MCF 10A (cell line): ENCODE data around the gene WDR18. TPM values are rescaled to one million over a fixed set of nuclear protein-coding genes. Genes with fewer than 3 reads are reported as not detected.

Experiments used
- BruUV-seq: library from RNA; stranded (reverse); fragments of 400-500 nt; replicated peaks from 2 replicates; lab custom pipeline; 2021; lab: Mats Ljungman, UMichigan
- CTCF ChIA-PET: fragments of 300-600 bp; sonication (Branson Sonifier 250); formaldehyde crosslinking; extraction: SDS; loops from one replicate; lab custom pipeline; 2021; ENCODE audit warnings: antibody characterized with exemption, inconsistent platforms; lab: Yijun Ruan, JAX
- POLR2A ChIA-PET: fragments of 300-600, 350-650 bp; sonication (Branson Sonifier 250); formaldehyde crosslinking; extraction: SDS; loops from one replicate; lab custom pipeline; 2020; ENCODE audit warnings: antibody characterized with exemption, inconsistent platforms; lab: Yijun Ruan, JAX
- DNase-seq: peaks from one replicate; pipeline ENCODE4 v3.0.0-alpha.2; 2018; ENCODE audit not compliant: unreplicated experiment
- H3K27ac Mint-ChIP-seq: one replicate; pipeline ENCODE4 v1.8.0; 2022; ENCODE audit warnings: mild to moderate bottlenecking, low read depth, mixed read lengths; ENCODE audit not compliant: unreplicated experiment
- H3K27me3 Mint-ChIP-seq: one replicate; pipeline ENCODE4 v1.8.0; 2022; ENCODE audit warnings: mixed read lengths; ENCODE audit not compliant: insufficient read depth, unreplicated experiment
- H3K36me3 Mint-ChIP-seq: one replicate; pipeline ENCODE4 v1.8.0; 2022; ENCODE audit warnings: mild to moderate bottlenecking, moderate library complexity, mixed read lengths; ENCODE audit not compliant: insufficient read depth, unreplicated experiment
- H3K4me1 Mint-ChIP-seq: one replicate; pipeline ENCODE4 v1.8.0; 2022; ENCODE audit warnings: mixed read lengths; ENCODE audit not compliant: insufficient read depth, unreplicated experiment
- H3K4me3 Mint-ChIP-seq: one replicate; pipeline ENCODE4 v1.8.0; 2022; ENCODE audit warnings: mild to moderate bottlenecking, moderate library complexity, mixed read lengths; ENCODE audit not compliant: unreplicated experiment
- H3K9me3 Mint-ChIP-seq: one replicate; pipeline ENCODE4 v1.8.0; 2022; ENCODE audit warnings: mixed read lengths; ENCODE audit not compliant: unreplicated experiment
- intact Hi-C: fragments of 100-400 bp; cut with micrococcal nuclease; formaldehyde crosslinking; loops from 2 replicates; pipeline ENCODE4 v1.14.1; 2022
- total RNA-seq: library from RNA; stranded (reverse); gene quantifications from 2 replicates; pipeline ENCODE4 v1.2.3, GENCODE V29; 2022
- TF ChIP-seq, protein P1 (sequence below): fragments of 200-600 bp; IDR thresholded peaks from one replicate; pipeline ENCODE4 v1.8.0; 2022; ENCODE audit warnings: antibody characterized with exemption, mild to moderate bottlenecking; ENCODE audit not compliant: unreplicated experiment

The WDR18 gene
- total RNA-seq, 1 experiment from 2014 or later: 96.7 TPM

DNA sequence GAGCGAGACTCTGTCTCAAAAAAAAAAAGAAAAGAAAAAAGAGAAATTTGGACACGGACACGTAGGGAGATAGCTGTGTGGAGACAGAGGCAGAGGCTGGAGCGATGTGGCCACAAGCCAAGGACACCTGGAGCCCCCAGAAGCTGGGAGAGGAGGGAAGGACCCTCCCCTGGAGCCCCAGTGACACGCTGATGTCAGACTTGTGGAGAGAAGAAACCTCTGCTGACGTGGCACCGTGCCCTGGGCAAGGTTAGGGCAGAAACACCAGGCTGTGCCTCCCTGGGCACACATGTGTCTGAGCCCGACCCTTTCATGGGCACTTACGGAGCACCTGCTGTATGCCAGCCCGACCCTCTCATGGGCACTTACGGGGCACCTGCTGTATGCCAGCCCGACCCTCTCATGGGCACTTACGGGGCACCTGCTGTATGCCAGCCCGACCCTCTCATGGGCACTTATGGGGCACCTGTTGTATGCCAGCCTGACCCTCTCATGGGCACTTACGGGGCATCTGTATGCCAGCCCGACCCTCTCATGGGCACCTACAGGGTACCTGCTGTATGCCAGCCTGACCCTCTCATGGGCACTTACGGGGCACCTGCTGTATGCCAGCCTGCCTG lies 40.5 kb upstream of the WDR18 start:
- Mint-ChIP-seq H3K4me1 (peaks cover 23% of the 10 kb centered on the region), H3K27ac (no peak overlapping the region), H3K27me3 (no peaks in the 10 kb centered on the region), H3K4me3 (no peak overlapping the region), H3K36me3 (peaks cover 15% of the 10 kb centered on the region), H3K9me3 (no peaks in the 10 kb centered on the region)
- ChIA-PET CTCF (interaction anchor here (0.6 kb wide), 2 partner anchors 39 to 266 kb away, joined by 3 read pairs; no protein-coding TSS in a partner anchor), POLR2A (no interaction called here)
- DNase-seq: no peak
- intact Hi-C loops: no loop called here
- no TSS peak for BruUV-seq
- TF ChIP-seq, protein P1, sequence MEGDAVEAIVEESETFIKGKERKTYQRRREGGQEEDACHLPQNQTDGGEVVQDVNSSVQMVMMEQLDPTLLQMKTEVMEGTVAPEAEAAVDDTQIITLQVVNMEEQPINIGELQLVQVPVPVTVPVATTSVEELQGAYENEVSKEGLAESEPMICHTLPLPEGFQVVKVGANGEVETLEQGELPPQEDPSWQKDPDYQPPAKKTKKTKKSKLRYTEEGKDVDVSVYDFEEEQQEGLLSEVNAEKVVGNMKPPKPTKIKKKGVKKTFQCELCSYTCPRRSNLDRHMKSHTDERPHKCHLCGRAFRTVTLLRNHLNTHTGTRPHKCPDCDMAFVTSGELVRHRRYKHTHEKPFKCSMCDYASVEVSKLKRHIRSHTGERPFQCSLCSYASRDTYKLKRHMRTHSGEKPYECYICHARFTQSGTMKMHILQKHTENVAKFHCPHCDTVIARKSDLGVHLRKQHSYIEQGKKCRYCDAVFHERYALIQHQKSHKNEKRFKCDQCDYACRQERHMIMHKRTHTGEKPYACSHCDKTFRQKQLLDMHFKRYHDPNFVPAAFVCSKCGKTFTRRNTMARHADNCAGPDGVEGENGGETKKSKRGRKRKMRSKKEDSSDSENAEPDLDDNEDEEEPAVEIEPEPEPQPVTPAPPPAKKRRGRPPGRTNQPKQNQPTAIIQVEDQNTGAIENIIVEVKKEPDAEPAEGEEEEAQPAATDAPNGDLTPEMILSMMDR: no peak

DNA sequence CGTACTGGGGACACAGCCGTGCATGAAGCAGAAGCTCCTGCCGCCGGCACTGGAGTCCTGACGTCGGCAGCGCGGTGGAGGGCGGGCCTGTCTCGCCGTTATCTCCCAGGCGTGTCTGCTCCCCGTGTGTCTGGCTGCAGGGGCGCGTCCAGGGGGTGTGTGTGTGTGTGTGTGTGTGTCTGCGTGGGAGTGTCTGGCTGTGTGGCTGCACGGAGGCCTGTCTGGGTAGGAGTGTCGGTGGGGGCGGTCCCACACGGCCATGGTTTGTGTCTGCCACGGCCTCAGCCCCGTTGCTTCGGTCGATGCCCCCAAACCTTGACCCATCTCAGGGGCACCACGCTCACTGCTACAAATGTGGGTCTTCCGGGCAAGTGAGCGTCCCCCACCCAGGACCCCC lies 40.0 kb upstream of the WDR18 start:
- TF ChIP-seq, protein P1: no peak
- ChIA-PET POLR2A (interaction anchor here (1.3 kb wide), 1 partner anchor 40 kb away, joined by 5 read pairs; no protein-coding TSS in a partner anchor), CTCF (no interaction called here)
- Mint-ChIP-seq H3K27ac (no peak overlapping the region), H3K27me3 (no peaks in the 10 kb centered on the region), H3K4me1 (peaks cover 23% of the 10 kb centered on the region), H3K36me3 (peaks cover 15% of the 10 kb centered on the region), H3K4me3 (no peak overlapping the region), H3K9me3 (no peaks in the 10 kb centered on the region)
- DNase-seq: no peak
- BruUV-seq: no TSS peak
- intact Hi-C loops: no loop called here

DNA sequence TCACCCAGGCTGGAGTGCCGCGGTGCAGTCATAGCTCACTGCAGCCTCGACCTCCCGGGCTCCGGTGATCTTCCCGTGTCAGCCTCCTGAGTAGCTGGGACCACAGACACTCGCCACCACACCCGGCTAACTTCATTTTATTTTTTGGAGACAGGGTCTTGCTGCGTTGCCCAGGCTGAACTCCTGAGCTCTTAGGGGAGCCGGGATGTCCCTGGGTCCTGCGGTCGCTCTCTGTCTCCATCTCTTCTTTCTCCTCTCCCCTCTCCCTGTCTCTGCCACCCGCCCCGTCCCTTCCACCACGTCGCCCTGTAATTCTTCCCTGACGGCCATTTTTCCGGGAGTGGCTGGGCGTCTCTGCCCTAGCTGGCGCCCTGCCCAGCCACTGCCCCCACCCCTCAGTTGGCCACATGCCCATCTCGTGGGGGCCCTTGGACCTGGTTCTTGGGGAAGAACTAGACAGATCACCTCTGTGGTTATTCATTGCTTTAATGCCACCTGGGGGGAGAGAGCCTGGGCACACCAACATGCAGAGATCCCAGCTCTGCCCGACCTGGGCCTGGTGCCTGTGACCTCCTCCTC lies 39.4 kb upstream of the WDR18 start:
- H3K4me1 Mint-ChIP-seq: peaks cover 22% of the 10 kb centered on the region
- POLR2A ChIA-PET: interaction anchor here (1.3 kb wide), 1 partner anchor 40 kb away, joined by 5 read pairs; no protein-coding TSS in a partner anchor
- BruUV-seq: no TSS peak
- no peak for DNase-seq
- TF ChIP-seq, protein P1: no peak
- H3K9me3 Mint-ChIP-seq: no peaks in the 10 kb centered on the region
- peaks cover 15% of the 10 kb centered on the region for H3K36me3 Mint-ChIP-seq
- CTCF ChIA-PET: no interaction called here
- H3K27me3 Mint-ChIP-seq: no peaks in the 10 kb centered on the region
- intact Hi-C loops: no loop called here
- H3K4me3 Mint-ChIP-seq: no peak overlapping the region
- no peak overlapping the region for H3K27ac Mint-ChIP-seq

DNA sequence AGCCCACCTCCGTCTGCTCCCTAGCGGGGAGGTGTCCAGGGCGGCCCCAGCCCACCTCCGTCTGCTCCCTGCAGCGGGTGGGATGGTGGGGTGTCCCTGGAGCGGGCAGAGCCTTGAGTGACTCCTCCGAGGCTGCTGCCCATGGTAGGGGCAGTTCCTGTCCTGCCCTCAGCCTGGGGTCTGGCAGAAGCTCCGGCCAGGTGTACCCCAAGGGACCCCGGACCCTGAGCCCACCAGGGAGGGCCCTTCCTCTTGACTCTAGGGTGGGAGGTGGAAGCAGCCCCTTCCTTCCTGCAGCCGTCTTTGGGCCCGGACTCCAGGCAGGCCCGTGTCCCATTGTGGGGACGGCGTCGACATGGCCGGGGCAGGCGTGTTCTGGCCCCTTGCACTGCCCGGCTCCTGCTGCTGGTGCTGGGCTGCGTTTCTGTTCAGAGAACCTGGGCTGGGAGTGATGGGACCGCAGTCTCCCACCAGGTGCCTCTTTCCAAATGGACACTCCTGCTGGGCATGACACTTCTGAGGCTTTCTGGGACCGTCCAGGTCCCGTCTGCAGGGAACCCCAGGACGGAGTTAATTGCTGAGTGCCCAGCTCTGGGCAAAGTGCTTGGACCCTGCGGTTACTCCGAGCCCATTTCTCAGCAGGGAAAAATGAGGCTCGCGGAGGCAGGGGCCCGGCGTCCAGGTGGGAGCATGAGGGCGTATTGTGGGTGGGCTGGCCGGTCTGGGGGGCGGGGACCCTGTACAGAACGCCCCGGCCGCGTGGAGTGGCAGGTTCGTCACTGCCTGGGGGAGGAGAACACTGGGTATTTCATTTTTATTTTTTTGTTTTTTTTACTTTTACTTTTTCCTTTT lies 38.5 kb upstream of the WDR18 start:
- BruUV-seq: no TSS peak
- CTCF ChIA-PET: no interaction called here
- Mint-ChIP-seq H3K9me3 (no peaks in the 10 kb centered on the region), H3K27ac (no peak overlapping the region), H3K4me3 (no peak overlapping the region), H3K27me3 (no peaks in the 10 kb centered on the region), H3K4me1 (peaks cover 14% of the 10 kb centered on the region), H3K36me3 (peaks cover 15% of the 10 kb centered on the region)
- TF ChIP-seq, protein P1: no peak
- POLR2A ChIA-PET: interaction anchor here (1.3 kb wide), 1 partner anchor 39 kb away, joined by 5 read pairs; no protein-coding TSS in a partner anchor
- DNase-seq: no peak
- intact Hi-C loops: no loop called here
